AML-193 (cell line): Measurements from ENCODE around the gene IL18.
A peak's percentile ranks its signal among the peaks of the same experiment; 100 is the strongest.
"Not testable (repeated sequence)": the region's sequence is repeated elsewhere in the genome, so short reads cannot be mapped to it uniquely, and the experiment has no call there.

Experiments
- DNase-seq, 2 experiments: peaks; one replicate each; lab custom pipeline; 2025; lab: John Stamatoyannopoulos, UW

Gene IL18

GRCh38 chr11:112121981-112122615 lies 41.8 kb downstream of the IL18 start:
- DNase-seq: no peak

GRCh38 chr11:112118176-112118575 lies 45.7 kb downstream of the IL18 start:
- DNase-seq: no peak

- no peak for DNase-seq
Measured at GRCh38 chr11:112115386-112115785, 48.5 kb downstream of the IL18 start.

GRCh38 chr11:112114460-112114859 lies 49.4 kb downstream of the IL18 start:
- DNase-seq: no peak

- peak; percentile 65 to 70 for DNase-seq
Measured at GRCh38 chr11:112113539-112114457, 50.1 kb downstream of the IL18 start.

- no peak for DNase-seq
Measured at GRCh38 chr11:112106070-112106469, 57.8 kb downstream of the IL18 start.

GRCh38 chr11:112103446-112103845 lies 60.4 kb downstream of the IL18 start:
- DNase-seq: peak; percentile 24 to 50

GRCh38 chr11:112100462-112100861 lies 63.4 kb downstream of the IL18 start:
- no peak for DNase-seq

- DNase-seq: no peak
Measured at GRCh38 chr11:112097734-112098528, 66.0 kb downstream of the IL18 start.

GRCh38 chr11:112096194-112096593 lies 67.7 kb downstream of the IL18 start:
- DNase-seq: no peak

GRCh38 chr11:112095302-112095701 lies 68.6 kb downstream of the IL18 start:
- DNase-seq: not testable (repeated sequence)
